ENCODE results near the gene ARMC7. TPM values are rescaled to one million over a fixed set of nuclear protein-coding genes. Genes with fewer than 3 reads are reported as not detected.

ARMC7 gene
- total RNA-seq, 4 donors from 2014 or later = 3.5 to 10.3 (median 6.7) TPM

- Histone ChIP-seq H3K27ac (replicated peaks in 1 of 4) (no peak overlapping the region), H3K36me3 (peaks cover 38 to 55% (median 46%) of the 10 kb centered on the region in 4 donors), H3K4me1 (peaks cover 6 to 9% (median 7%) of the 10 kb centered on the region in 4 donors), H3K27me3 (no peaks in the 10 kb centered on the region), H3K4me3 (no peak overlapping the region), H3K9me3 (no peaks in the 10 kb centered on the region)
- intact Hi-C loops (cut with DNase I) = loop anchor here (5.0 kb wide), 1 partner anchor 137 kb away; no protein-coding TSS in a partner anchor
- TF ChIP-seq CTCF (IDR thresholded peaks at IDR 0.05) (no peak), POLR2AphosphoS5 (IDR thresholded peaks at IDR 0.05) (no peak), POLR2A (IDR thresholded peaks at IDR 0.05; ENCODE audit: low read depth) (no peak)
- no peak for DNase-seq (ENCODE audit: extremely low spot score)
- WGBS = 95% methylated on average over 17 of the region's 18 CpGs
Measured at GRCh38 chr17:75064867-75065561, 44.8 kb upstream of the ARMC7 start.

GRCh38 chr17:75065562-75066151, 44.1 kb upstream of the ARMC7 start:
- TF ChIP-seq EP300 (IDR thresholded peaks at IDR 0.05) (no peak), POLR2A (IDR thresholded peaks at IDR 0.05; ENCODE audit: low read depth) (no peak), CTCF (IDR thresholded peaks at IDR 0.05) (no peak), POLR2AphosphoS5 (IDR thresholded peaks at IDR 0.05) (no peak)
- Histone ChIP-seq H3K27me3 (no peaks in the 10 kb centered on the region), H3K4me3 (no peak overlapping the region), H3K9me3 (no peaks in the 10 kb centered on the region), H3K4me1 (peaks cover under 1 to 2% (median under 1%) of the 10 kb centered on the region in 4 donors), H3K36me3 (peaks cover 38 to 50% (median 42%) of the 10 kb centered on the region in 4 donors), H3K27ac (replicated peaks in 1 of 4) (no peak overlapping the region)
- DNase-seq (ENCODE audit: extremely low spot score) = no peak
- WGBS = 70% methylated on average over 2 of the region's 6 CpGs
- intact Hi-C loops (cut with DNase I) = no loop called here

- intact Hi-C loops (cut with DNase I) = no loop called here
- DNase-seq (ENCODE audit: extremely low spot score) = no peak
Measured at GRCh38 chr17:75067856-75068255, 41.9 kb upstream of the ARMC7 start.

GRCh38 chr17:75068750-75069149, 41.0 kb upstream of the ARMC7 start:
- Histone ChIP-seq H3K9me3 (no peaks in the 10 kb centered on the region), H3K36me3 (peaks cover 12 to 19% (median 16%) of the 10 kb centered on the region in 4 donors), H3K27me3 (no peaks in the 10 kb centered on the region), H3K4me3 (no peak overlapping the region), H3K27ac (replicated peaks in 1 of 4) (no peak overlapping the region), H3K4me1 (peaks cover 0 to 5% (median 1%) of the 10 kb centered on the region in 4 donors)
- intact Hi-C loops (cut with DNase I) = no loop called here
- 84% methylated on average over 8 of the region's 8 CpGs for WGBS
- no peak for TF ChIP-seq EP300 (IDR thresholded peaks at IDR 0.05)
- no peak for TF ChIP-seq POLR2A (IDR thresholded peaks at IDR 0.05; ENCODE audit: low read depth)
- no peak for TF ChIP-seq POLR2AphosphoS5 (IDR thresholded peaks at IDR 0.05)
- no peak for TF ChIP-seq CTCF (IDR thresholded peaks at IDR 0.05)
- DNase-seq (ENCODE audit: extremely low spot score) = no peak

More at GRCh38 chr17:75067856-75068255, 41.9 kb upstream of the ARMC7 start:
- H3K27me3 ChIP-seq = no peaks in the 10 kb centered on the region
- H3K9me3 ChIP-seq = no peaks in the 10 kb centered on the region
- no peak overlapping the region for H3K27ac ChIP-seq (replicated peaks in 1 of 4)
- WGBS = 65% methylated on average over 4 of the region's 4 CpGs
- H3K4me1 ChIP-seq = no peaks in the 10 kb centered on the region
- peaks cover 19 to 28% (median 24%) of the 10 kb centered on the region in 4 donors for H3K36me3 ChIP-seq
- no peak for TF ChIP-seq POLR2A (IDR thresholded peaks at IDR 0.05; ENCODE audit: low read depth)
- TF ChIP-seq POLR2AphosphoS5 (IDR thresholded peaks at IDR 0.05) = no peak
- TF ChIP-seq EP300 (IDR thresholded peaks at IDR 0.05) = no peak
- no peak for TF ChIP-seq CTCF (IDR thresholded peaks at IDR 0.05)
- H3K4me3 ChIP-seq = no peak overlapping the region

Measured in esophagus muscularis mucosa (tissue), 4 donors.